Measurements from ENCODE around the gene ANXA2. TPM values are rescaled to one million over a fixed set of nuclear protein-coding genes. Genes with fewer than 3 reads are reported as not detected.

ANXA2 gene
- total RNA-seq, 4 donors from 2014 or later: 896 to 1,792 (median 1,413) TPM

GRCh38 chr15:60353245-60353920 lies 44.4 kb downstream of the ANXA2 start:
- no peak for TF ChIP-seq CTCF (IDR thresholded peaks at IDR 0.05; ENCODE audit: low read depth)

GRCh38 chr15:60352525-60352924 lies 45.3 kb downstream of the ANXA2 start:
- no peak for TF ChIP-seq CTCF (IDR thresholded peaks at IDR 0.05; ENCODE audit: low read depth)

GRCh38 chr15:60351066-60351465 lies 46.7 kb downstream of the ANXA2 start:
- no peak for TF ChIP-seq CTCF (IDR thresholded peaks at IDR 0.05; ENCODE audit: low read depth)

GRCh38 chr15:60350108-60350507 lies 47.7 kb downstream of the ANXA2 start:
- TF ChIP-seq CTCF (IDR thresholded peaks at IDR 0.05; ENCODE audit: low read depth): no peak

- no peak for TF ChIP-seq CTCF (IDR thresholded peaks at IDR 0.05; ENCODE audit: low read depth)
Observed at GRCh38 chr15:60349589-60349988, 48.2 kb downstream of the ANXA2 start.

- no peak for TF ChIP-seq CTCF (IDR thresholded peaks at IDR 0.05; ENCODE audit: low read depth)
Observed at GRCh38 chr15:60347480-60348049, 50.2 kb downstream of the ANXA2 start.

GRCh38 chr15:60346653-60347052 lies 51.1 kb downstream of the ANXA2 start:
- no peak for TF ChIP-seq CTCF (IDR thresholded peaks at IDR 0.05; ENCODE audit: low read depth)
